Type B pancreatic cell (in vitro differentiated cells): ENCODE measurements around the gene TCP11L2. TPM values are rescaled to one million over a fixed set of nuclear protein-coding genes. Genes with fewer than 3 reads are reported as not detected.

ENCODE experiments used
- DNase-seq: peaks from one replicate; pipeline ENCODE4 v3.0.0; 2021; ENCODE audit warnings: mixed read lengths; ENCODE audit not compliant: unreplicated experiment; ENCODE audit errors: extremely low spot score
- H3K27ac Mint-ChIP-seq: 2 replicates; pipeline ENCODE4 v1.8.0; 2021; ENCODE audit warnings: mild to moderate bottlenecking, mixed read lengths
- H3K27me3 Mint-ChIP-seq: 2 replicates; pipeline ENCODE4 v1.8.0; 2021; ENCODE audit warnings: mixed read lengths
- H3K36me3 Mint-ChIP-seq: 2 replicates; pipeline ENCODE4 v1.8.0; 2021; ENCODE audit warnings: mixed read lengths
- H3K4me1 Mint-ChIP-seq: one replicate; pipeline ENCODE4 v1.8.0; 2021; ENCODE audit warnings: mixed read lengths; ENCODE audit not compliant: unreplicated experiment
- H3K4me3 Mint-ChIP-seq: 2 replicates; pipeline ENCODE4 v1.8.0; 2021; ENCODE audit warnings: mild to moderate bottlenecking, mixed read lengths
- H3K9me3 Mint-ChIP-seq: 2 replicates; pipeline ENCODE4 v1.8.0; 2021; ENCODE audit warnings: mixed read lengths
- CTCF ChIP-seq: fragments of 200-600 bp; sonication (generic); conservative IDR thresholded peaks from 2 replicates; pipeline ENCODE4 v1.5.0; 2021; ENCODE audit warnings: antibody characterized with exemption, mild to moderate bottlenecking
- total RNA-seq: library from RNA; stranded (reverse); gene quantifications from 2 replicates; pipeline ENCODE4 v1.2.1, GENCODE V29; 2021; ENCODE audit warnings: low replicate concordance

Gene TCP11L2
- total RNA-seq, 1 donor from 2014 or later, result 21.8 TPM

GRCh38 chr12:106289196-106289681 is 13.3 kb upstream of the TCP11L2 start:
- no peak overlapping the region for H3K4me3 Mint-ChIP-seq
- no peaks in the 10 kb centered on the region for H3K9me3 Mint-ChIP-seq
- DNase-seq, result no peak
- H3K27me3 Mint-ChIP-seq, result peaks cover 3% of the 10 kb centered on the region
- H3K4me1 Mint-ChIP-seq, result no peaks in the 10 kb centered on the region
- no peak for TF ChIP-seq CTCF
- H3K27ac Mint-ChIP-seq, result no peak overlapping the region
- H3K36me3 Mint-ChIP-seq, result no peaks in the 10 kb centered on the region

GRCh38 chr12:106290666-106291065 is 11.9 kb upstream of the TCP11L2 start:
- DNase-seq, result no peak
- H3K27me3 Mint-ChIP-seq, result no peaks in the 10 kb centered on the region
- no peaks in the 10 kb centered on the region for H3K36me3 Mint-ChIP-seq
- no peaks in the 10 kb centered on the region for H3K4me1 Mint-ChIP-seq
- H3K4me3 Mint-ChIP-seq, result no peak overlapping the region
- TF ChIP-seq CTCF, result no peak
- H3K9me3 Mint-ChIP-seq, result no peaks in the 10 kb centered on the region
- H3K27ac Mint-ChIP-seq, result no peak overlapping the region

DNA sequence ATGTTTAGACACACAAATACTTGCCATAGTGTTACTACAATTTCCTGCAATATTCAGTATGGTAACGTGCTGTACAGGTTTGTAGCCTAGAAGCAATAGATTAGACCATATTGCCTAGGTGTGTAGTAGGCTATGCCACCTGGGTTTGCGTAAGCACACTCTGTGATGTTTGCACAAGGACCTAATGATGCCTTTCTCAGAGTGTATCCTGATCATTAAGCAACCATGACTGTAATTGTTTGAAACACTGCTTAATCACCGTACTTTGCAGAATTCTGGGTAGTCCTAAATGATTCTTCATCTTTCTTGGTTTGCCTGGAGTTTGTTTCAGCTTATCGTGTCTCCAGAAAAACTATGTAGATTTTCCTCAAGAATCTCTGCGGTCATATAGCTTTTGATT is 11.2 kb upstream of the TCP11L2 start:
- DNase-seq, result no peak
- Mint-ChIP-seq H3K4me1 (no peaks in the 10 kb centered on the region), H3K4me3 (no peak overlapping the region), H3K27ac (no peak overlapping the region), H3K36me3 (no peaks in the 10 kb centered on the region), H3K27me3 (no peaks in the 10 kb centered on the region), H3K9me3 (no peaks in the 10 kb centered on the region)
- no peak for TF ChIP-seq CTCF

DNA sequence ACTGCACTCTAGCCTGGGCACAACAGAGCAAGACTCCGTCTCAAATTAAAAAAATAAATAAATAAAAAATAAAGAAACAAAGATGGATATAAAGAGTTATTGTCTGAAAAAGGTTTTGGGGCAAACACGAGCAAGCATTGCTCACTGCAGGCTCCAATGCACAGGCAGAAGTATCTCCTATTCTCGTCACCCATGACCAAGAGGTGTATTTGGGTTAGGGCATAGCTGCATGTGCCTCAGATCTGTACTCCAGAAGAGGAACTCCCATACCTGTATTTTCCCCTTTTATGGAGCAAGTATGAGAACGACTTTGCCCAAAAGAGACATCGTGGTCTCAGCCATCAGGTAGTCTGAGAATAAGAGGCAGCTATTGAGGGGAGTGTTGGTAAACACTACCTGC is 10.2 kb upstream of the TCP11L2 start:
- Mint-ChIP-seq H3K9me3 (no peaks in the 10 kb centered on the region), H3K36me3 (no peaks in the 10 kb centered on the region), H3K27ac (no peak overlapping the region), H3K27me3 (no peaks in the 10 kb centered on the region), H3K4me1 (no peaks in the 10 kb centered on the region), H3K4me3 (no peak overlapping the region)
- no peak for TF ChIP-seq CTCF
- no peak for DNase-seq

DNA sequence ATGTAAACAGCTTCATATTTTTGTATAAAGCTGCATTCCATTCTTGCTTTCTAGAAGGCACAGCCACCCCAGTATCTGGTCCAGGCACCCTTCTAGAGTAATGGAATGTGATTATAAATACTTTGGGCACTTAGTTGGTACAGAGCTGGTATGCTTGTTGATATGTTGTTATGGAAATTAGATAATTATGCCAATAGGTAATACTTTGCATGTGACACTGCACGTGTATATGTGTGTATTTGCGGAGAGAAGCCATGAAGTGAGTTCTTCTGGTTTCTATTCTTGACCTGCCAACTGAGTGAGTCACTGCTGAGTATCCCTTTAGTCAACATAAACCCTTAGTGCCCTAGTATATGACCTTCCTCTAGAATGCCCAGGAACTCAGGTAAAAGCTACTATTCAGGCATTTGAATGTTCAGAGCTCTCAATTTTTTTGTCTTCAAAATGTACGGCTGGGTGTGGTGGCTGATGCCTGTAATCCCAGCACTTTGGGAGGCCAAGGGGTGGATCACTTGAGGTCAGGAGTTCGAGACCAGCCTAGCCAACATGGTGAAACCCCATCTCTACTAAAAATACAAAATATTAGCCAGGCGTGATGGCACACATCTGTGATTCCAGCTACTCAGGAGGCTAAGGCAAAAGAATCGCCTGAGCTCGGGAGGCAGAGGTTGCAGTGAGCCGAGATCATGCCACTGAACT is 6.2 kb upstream of the TCP11L2 start:
- Mint-ChIP-seq H3K27me3 (no peaks in the 10 kb centered on the region), H3K4me3 (no peak overlapping the region), H3K27ac (no peak overlapping the region), H3K36me3 (no peaks in the 10 kb centered on the region), H3K4me1 (peaks cover under 1% of the 10 kb centered on the region), H3K9me3 (no peaks in the 10 kb centered on the region)
- no peak for TF ChIP-seq CTCF
- DNase-seq, result no peak
